HFFc6 (cell line): Measurements from ENCODE around the gene PAQR9. TPM values are rescaled to one million over a fixed set of nuclear protein-coding genes. Genes with fewer than 3 reads are reported as not detected.
"Not testable (repeated sequence)": the region's sequence is repeated elsewhere in the genome, so short reads cannot be mapped to it uniquely, and the experiment has no call there.

Experiments used
- DNase-seq: peaks from one replicate; pipeline ENCODE4 v3.0.0-alpha.2; 2018
- H3K27ac Mint-ChIP-seq: 2 replicates; pipeline ENCODE4 v1.8.0; 2020; ENCODE audit warnings: mild to moderate bottlenecking, mixed read lengths
- H3K27me3 Mint-ChIP-seq: 2 replicates; pipeline ENCODE4 v1.8.0; 2021; ENCODE audit warnings: mild to moderate bottlenecking, moderate library complexity, mixed read lengths; ENCODE audit not compliant: insufficient read depth
- H3K36me3 Mint-ChIP-seq: 2 replicates; pipeline ENCODE4 v1.8.0; 2021; ENCODE audit warnings: low read depth, mixed read lengths
- H3K4me1 Mint-ChIP-seq: 2 replicates; pipeline ENCODE4 v1.8.0; 2020; ENCODE audit warnings: low read depth, mixed read lengths
- H3K4me3 Mint-ChIP-seq: 2 replicates; pipeline ENCODE4 v1.8.0; 2020; ENCODE audit warnings: mild to moderate bottlenecking, moderate library complexity, mixed read lengths
- H3K9me3 Mint-ChIP-seq: 2 replicates; pipeline ENCODE4 v1.8.0; 2020; ENCODE audit warnings: mild to moderate bottlenecking, mixed read lengths
- CTCF ChIP-seq: fragments of 200-600 bp; sonication (generic); IDR thresholded peaks from 2 replicates; pipeline ENCODE4 v1.5.0; 2021; ENCODE audit warnings: antibody characterized with exemption, mild to moderate bottlenecking
- total RNA-seq, 6 experiments: library from RNA; stranded (reverse); fragmentation: NEBNext Ultra II Directional; extraction: Animal tissue kit (Norgen Biotek cat#: 25700); gene quantifications; 2 replicates in 1 of 6; 3 replicates in 5 of 6; pipeline ENCODE4 v1.2.3, GENCODE V29; 2021

The PAQR9 gene
- total RNA-seq, 6 experiments from 2014 or later: 0.11 to 0.30 (median 0.17) TPM; not detected in 2

- Mint-ChIP-seq H3K9me3 (no peaks in the 10 kb centered on the region), H3K4me1 (peaks cover 53% of the 10 kb centered on the region), H3K4me3 (no peak overlapping the region), H3K27me3 (peaks cover 2% of the 10 kb centered on the region), H3K27ac (peak overlapping the region; percentile 22), H3K36me3 (peaks cover 10% of the 10 kb centered on the region)
- DNase-seq: peak; percentile 24
- no peak for TF ChIP-seq CTCF
Measured at GRCh38 chr3:142998439-142998838, 35.0 kb upstream of the PAQR9 start.

GRCh38 chr3:142997330-142997729 lies 33.9 kb upstream of the PAQR9 start:
- H3K27ac Mint-ChIP-seq: no peak overlapping the region
- TF ChIP-seq CTCF: no peak
- H3K9me3 Mint-ChIP-seq: no peaks in the 10 kb centered on the region
- DNase-seq: no peak
- H3K36me3 Mint-ChIP-seq: peaks cover 10% of the 10 kb centered on the region
- no peak overlapping the region for H3K4me3 Mint-ChIP-seq
- H3K4me1 Mint-ChIP-seq: peaks cover 51% of the 10 kb centered on the region
- H3K27me3 Mint-ChIP-seq: peaks cover 2% of the 10 kb centered on the region

- Mint-ChIP-seq H3K27ac (no peak overlapping the region), H3K4me1 (peaks cover 31% of the 10 kb centered on the region), H3K36me3 (no peaks in the 10 kb centered on the region), H3K27me3 (peaks cover 6% of the 10 kb centered on the region), H3K4me3 (no peak overlapping the region), H3K9me3 (no peaks in the 10 kb centered on the region)
- peak; percentile 91 for TF ChIP-seq CTCF
- peak; percentile 55 for DNase-seq
Measured at GRCh38 chr3:142993958-142994442, 30.5 kb upstream of the PAQR9 start.

- Mint-ChIP-seq H3K27ac (no peak overlapping the region), H3K9me3 (no peaks in the 10 kb centered on the region), H3K4me3 (no peak overlapping the region), H3K4me1 (peaks cover 22% of the 10 kb centered on the region), H3K36me3 (no peaks in the 10 kb centered on the region), H3K27me3 (peaks cover 9% of the 10 kb centered on the region)
- DNase-seq: no peak
- no peak for TF ChIP-seq CTCF
Measured at GRCh38 chr3:142992323-142992722, 28.8 kb upstream of the PAQR9 start.

- Mint-ChIP-seq H3K27me3 (peaks cover 9% of the 10 kb centered on the region), H3K4me3 (no peak overlapping the region), H3K36me3 (no peaks in the 10 kb centered on the region), H3K9me3 (no peaks in the 10 kb centered on the region), H3K27ac (no peak overlapping the region), H3K4me1 (peaks cover 20% of the 10 kb centered on the region; the same call in 1 of the 2 replicates)
- no peak for DNase-seq
- TF ChIP-seq CTCF: no peak
Measured at GRCh38 chr3:142990721-142991120, 27.2 kb upstream of the PAQR9 start.

- H3K27me3 Mint-ChIP-seq: peaks cover 19% of the 10 kb centered on the region
- H3K4me3 Mint-ChIP-seq: not testable (repeated sequence)
Measured at GRCh38 chr3:142988826-142989225, 25.4 kb upstream of the PAQR9 start.

GRCh38 chr3:142988221-142988620 lies 24.7 kb upstream of the PAQR9 start:
- DNase-seq, H3K27ac Mint-ChIP-seq, H3K36me3 Mint-ChIP-seq, H3K4me3 Mint-ChIP-seq, H3K9me3 Mint-ChIP-seq: not testable (repeated sequence)
- Mint-ChIP-seq H3K27me3 (peaks cover 19% of the 10 kb centered on the region), H3K4me1 (peaks cover 12% of the 10 kb centered on the region; the same call in 1 of the 2 replicates)

More at GRCh38 chr3:142988826-142989225, 25.4 kb upstream of the PAQR9 start:
- not testable (repeated sequence) for H3K9me3 Mint-ChIP-seq, H3K27ac Mint-ChIP-seq, H3K36me3 Mint-ChIP-seq, DNase-seq
- peaks cover 14% of the 10 kb centered on the region; the same call in 1 of the 2 replicates for H3K4me1 Mint-ChIP-seq
